AML-193 (cell line): ENCODE data around the gene UVRAG.

Experiments
- DNase-seq, 2 experiments: peaks; one replicate each; lab custom pipeline; 2025; lab: John Stamatoyannopoulos, UW

UVRAG gene

GRCh38 chr11:76107971-76108370, 293.0 kb downstream of the UVRAG start:
- DNase-seq = no peak

- no peak for DNase-seq
Measured at GRCh38 chr11:76114238-76114637, 299.2 kb downstream of the UVRAG start.

- DNase-seq = no peak
Measured at GRCh38 chr11:76115555-76115954, 300.5 kb downstream of the UVRAG start.

- no peak for DNase-seq
Measured at GRCh38 chr11:76119032-76119431, 304.0 kb downstream of the UVRAG start.

- no peak for DNase-seq
Measured at GRCh38 chr11:76119779-76120178, 304.8 kb downstream of the UVRAG start.

- no peak for DNase-seq
Measured at GRCh38 chr11:76120513-76121101, 305.6 kb downstream of the UVRAG start.

GRCh38 chr11:76123248-76123647, 308.2 kb downstream of the UVRAG start:
- no peak for DNase-seq

GRCh38 chr11:76124905-76125770, 310.1 kb downstream of the UVRAG start:
- peak in 1 of 2 experiments; percentile 35 for DNase-seq

GRCh38 chr11:76129729-76130128, 314.7 kb downstream of the UVRAG start:
- DNase-seq = no peak

GRCh38 chr11:76131142-76131541, 316.1 kb downstream of the UVRAG start:
- no peak for DNase-seq

GRCh38 chr11:76131671-76132631, 316.9 kb downstream of the UVRAG start:
- no peak for DNase-seq

GRCh38 chr11:76134239-76134638, 319.2 kb downstream of the UVRAG start:
- DNase-seq = no peak

GRCh38 chr11:76135491-76135890, 320.5 kb downstream of the UVRAG start:
- no peak for DNase-seq

GRCh38 chr11:76139314-76139713, 324.3 kb downstream of the UVRAG start:
- no peak for DNase-seq

- no peak for DNase-seq
Measured at GRCh38 chr11:76140912-76141574, 326.0 kb downstream of the UVRAG start.

- DNase-seq = no peak
Measured at GRCh38 chr11:76141901-76142588, 327.0 kb downstream of the UVRAG start.

- DNase-seq = no peak
Measured at GRCh38 chr11:76143274-76143673, 328.3 kb downstream of the UVRAG start.

- DNase-seq = no peak
Measured at GRCh38 chr11:76147106-76147740, 332.2 kb downstream of the UVRAG start.

- no peak for DNase-seq
Measured at GRCh38 chr11:76148231-76148630, 333.2 kb downstream of the UVRAG start.

- DNase-seq = no peak
Measured at GRCh38 chr11:76148941-76149613, 334.1 kb downstream of the UVRAG start.
